ENCODE results near the gene GRK5.

- no peak for TF ChIP-seq POLR2AphosphoS5 (IDR thresholded peaks at IDR 0.05; ENCODE audit: low read depth, low read length)
- no peak for TF ChIP-seq TAF1 (IDR thresholded peaks at IDR 0.05; ENCODE audit: low read depth, low read length)
- TF ChIP-seq POLR2A (IDR thresholded peaks at IDR 0.05; ENCODE audit: low read depth, low read length) = no peak
- TF ChIP-seq PAX5 (IDR thresholded peaks at IDR 0.05; ENCODE audit: insufficient read depth, low read length, severe bottlenecking) = no peak
- TF ChIP-seq SPI1 (IDR thresholded peaks at IDR 0.05; ENCODE audit: low read depth, low read length) = no peak
- TF ChIP-seq POU2F2 (IDR thresholded peaks at IDR 0.05; ENCODE audit: low read depth, low read length) = no peak
Measured at GRCh38 chr10:119348516-119349240, 141.3 kb downstream of the GRK5 start.
